ENCODE measurements around the gene PC. TPM values are rescaled to one million over a fixed set of nuclear protein-coding genes. Genes with fewer than 3 reads are reported as not detected.

PC gene
- total RNA-seq, 2 donors from 2014 or later: 8.0 to 12.7 TPM

DNA sequence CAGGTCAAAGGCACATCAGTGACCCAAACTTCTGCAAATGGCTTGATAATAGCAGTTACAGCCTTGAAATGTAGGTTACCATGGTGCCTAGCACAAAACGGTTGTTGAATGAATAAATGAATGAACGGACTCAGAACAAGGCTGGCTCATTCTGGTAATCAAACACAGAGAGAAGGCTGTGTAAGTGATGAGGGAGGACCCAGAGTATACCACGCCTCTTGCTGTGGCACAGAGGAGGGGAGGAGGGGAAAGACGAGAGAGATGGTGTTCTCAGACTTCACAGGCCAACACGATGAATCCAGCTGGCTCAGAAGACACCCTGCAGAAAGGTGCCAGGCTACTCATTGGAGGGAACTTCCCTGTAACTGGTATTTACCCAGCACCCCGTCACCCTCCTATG lies 38.3 kb downstream of the PC start:
- no peaks in the 10 kb centered on the region for H3K4me1 ChIP-seq (ENCODE audit: control insufficient read depth in 1 of 2, low read depth in 2 of 2)
- no peak overlapping the region for H3K27ac ChIP-seq
- ATAC-seq (ENCODE audit: insufficient number of reproducible peaks, low FRiP score, low read depth): no peak
- H3K36me3 ChIP-seq: no peaks in the 10 kb centered on the region
- TF ChIP-seq, protein P1, sequence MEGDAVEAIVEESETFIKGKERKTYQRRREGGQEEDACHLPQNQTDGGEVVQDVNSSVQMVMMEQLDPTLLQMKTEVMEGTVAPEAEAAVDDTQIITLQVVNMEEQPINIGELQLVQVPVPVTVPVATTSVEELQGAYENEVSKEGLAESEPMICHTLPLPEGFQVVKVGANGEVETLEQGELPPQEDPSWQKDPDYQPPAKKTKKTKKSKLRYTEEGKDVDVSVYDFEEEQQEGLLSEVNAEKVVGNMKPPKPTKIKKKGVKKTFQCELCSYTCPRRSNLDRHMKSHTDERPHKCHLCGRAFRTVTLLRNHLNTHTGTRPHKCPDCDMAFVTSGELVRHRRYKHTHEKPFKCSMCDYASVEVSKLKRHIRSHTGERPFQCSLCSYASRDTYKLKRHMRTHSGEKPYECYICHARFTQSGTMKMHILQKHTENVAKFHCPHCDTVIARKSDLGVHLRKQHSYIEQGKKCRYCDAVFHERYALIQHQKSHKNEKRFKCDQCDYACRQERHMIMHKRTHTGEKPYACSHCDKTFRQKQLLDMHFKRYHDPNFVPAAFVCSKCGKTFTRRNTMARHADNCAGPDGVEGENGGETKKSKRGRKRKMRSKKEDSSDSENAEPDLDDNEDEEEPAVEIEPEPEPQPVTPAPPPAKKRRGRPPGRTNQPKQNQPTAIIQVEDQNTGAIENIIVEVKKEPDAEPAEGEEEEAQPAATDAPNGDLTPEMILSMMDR (IDR thresholded peaks at IDR 0.05): no peak
- DNase-seq (ENCODE audit: low spot score): no peak
- H3K9me3 ChIP-seq: no peaks in the 10 kb centered on the region
- no peak overlapping the region for H3K4me3 ChIP-seq
- H3K27me3 ChIP-seq (replicated peaks; ENCODE audit: insufficient read depth): no peaks in the 10 kb centered on the region

- H3K27ac ChIP-seq: no peak overlapping the region
- no peak overlapping the region for H3K4me3 ChIP-seq
- TF ChIP-seq, protein P1 (IDR thresholded peaks at IDR 0.05): no peak
- no peaks in the 10 kb centered on the region for H3K4me1 ChIP-seq (ENCODE audit: control insufficient read depth in 1 of 2, low read depth in 2 of 2)
- H3K9me3 ChIP-seq: no peaks in the 10 kb centered on the region
- H3K36me3 ChIP-seq: no peaks in the 10 kb centered on the region
- DNase-seq (ENCODE audit: low spot score) (no peak), ATAC-seq (ENCODE audit: insufficient number of reproducible peaks, low FRiP score, low read depth) (no peak)
- no peaks in the 10 kb centered on the region for H3K27me3 ChIP-seq (replicated peaks; ENCODE audit: insufficient read depth)
Measured at GRCh38 chr11:66918741-66919140, 39.4 kb downstream of the PC start.

GRCh38 chr11:66915866-66916265 lies 42.3 kb downstream of the PC start:
- no peaks in the 10 kb centered on the region for H3K27me3 ChIP-seq (replicated peaks; ENCODE audit: insufficient read depth)
- DNase-seq (ENCODE audit: low spot score) (no peak), ATAC-seq (ENCODE audit: insufficient number of reproducible peaks, low FRiP score, low read depth) (no peak)
- H3K4me3 ChIP-seq: no peak overlapping the region
- no peaks in the 10 kb centered on the region for H3K36me3 ChIP-seq
- TF ChIP-seq, protein P1 (IDR thresholded peaks at IDR 0.05): no peak
- no peaks in the 10 kb centered on the region for H3K9me3 ChIP-seq
- no peak overlapping the region for H3K27ac ChIP-seq
- H3K4me1 ChIP-seq (ENCODE audit: control insufficient read depth in 1 of 2, low read depth in 2 of 2): no peaks in the 10 kb centered on the region

GRCh38 chr11:66915046-66915832 lies 42.9 kb downstream of the PC start:
- DNase-seq (ENCODE audit: low spot score): no peak
- Histone ChIP-seq H3K36me3 (no peaks in the 10 kb centered on the region), H3K4me1 (ENCODE audit: control insufficient read depth in 1 of 2, low read depth in 2 of 2) (no peaks in the 10 kb centered on the region), H3K27ac (no peak overlapping the region), H3K4me3 (no peak overlapping the region), H3K27me3 (replicated peaks; ENCODE audit: insufficient read depth) (no peaks in the 10 kb centered on the region), H3K9me3 (no peaks in the 10 kb centered on the region)
- ATAC-seq (ENCODE audit: insufficient number of reproducible peaks, low FRiP score, low read depth): no peak
- TF ChIP-seq, protein P1 (IDR thresholded peaks at IDR 0.05): no peak

- ATAC-seq (ENCODE audit: insufficient number of reproducible peaks, low FRiP score, low read depth) (no peak), DNase-seq (ENCODE audit: low spot score) (no peak)
- no peak overlapping the region for H3K27ac ChIP-seq
- H3K9me3 ChIP-seq: no peaks in the 10 kb centered on the region
- no peaks in the 10 kb centered on the region for H3K27me3 ChIP-seq (replicated peaks; ENCODE audit: insufficient read depth)
- H3K36me3 ChIP-seq: no peaks in the 10 kb centered on the region
- TF ChIP-seq, protein P1 (IDR thresholded peaks at IDR 0.05): no peak
- no peaks in the 10 kb centered on the region for H3K4me1 ChIP-seq (ENCODE audit: control insufficient read depth in 1 of 2, low read depth in 2 of 2)
- H3K4me3 ChIP-seq: no peak overlapping the region
Measured at GRCh38 chr11:66914505-66914904, 43.7 kb downstream of the PC start.

All from thoracic aorta (tissue), 2 donors.